GM18870 (cell line): Measurements from ENCODE around the gene SLC10A1.
"Not testable (repeated sequence)": the region's sequence is repeated elsewhere in the genome, so short reads cannot be mapped to it uniquely, and the experiment has no call there.

Source experiments
- ATAC-seq: cut with Tn5 transposase; IDR thresholded peaks from one replicate; pipeline ENCODE4 v1.9.1; 2021; ENCODE audit warnings: moderate library complexity; ENCODE audit not compliant: unreplicated experiment

SLC10A1 gene

DNA sequence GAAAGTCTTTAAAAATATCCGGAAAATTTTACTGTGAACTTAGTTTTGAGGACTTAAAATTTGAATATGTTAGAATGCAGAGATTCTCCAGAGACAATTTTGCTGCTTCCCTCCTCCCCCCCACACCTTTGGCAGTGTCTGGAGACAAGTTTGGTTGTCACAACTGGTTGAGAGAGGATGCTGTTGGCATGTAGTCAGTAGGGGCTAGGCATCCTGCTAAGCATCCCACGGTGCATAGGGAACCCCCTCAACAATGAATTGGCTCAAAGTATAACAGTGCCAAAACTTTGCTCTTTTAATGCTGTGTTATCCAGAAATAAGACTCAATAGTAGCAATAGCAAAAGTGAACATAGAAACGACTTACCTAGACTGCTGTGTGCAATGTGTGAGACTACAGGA is 26.5 kb downstream of the SLC10A1 start:
- no peak for ATAC-seq

DNA sequence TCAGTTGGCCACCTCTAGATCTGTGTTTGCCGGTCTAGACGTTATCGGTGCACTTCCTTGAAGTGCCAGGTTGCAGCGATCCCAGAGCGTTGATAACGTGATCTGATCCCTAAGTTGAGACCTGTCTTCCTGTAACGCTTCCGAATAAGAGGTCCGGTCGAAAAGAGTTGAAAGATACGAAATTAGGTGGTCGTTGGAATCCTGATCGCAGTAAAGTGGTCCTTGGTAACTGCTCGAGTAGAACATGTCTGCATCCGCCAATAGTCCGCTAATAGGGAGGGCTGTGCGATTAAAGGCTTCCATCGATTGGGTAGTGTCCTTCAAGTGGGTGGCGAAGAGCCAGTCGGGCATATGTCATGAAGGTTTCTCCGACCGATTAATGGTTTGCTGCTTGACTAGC is 27.4 kb downstream of the SLC10A1 start:
- no peak for ATAC-seq

DNA sequence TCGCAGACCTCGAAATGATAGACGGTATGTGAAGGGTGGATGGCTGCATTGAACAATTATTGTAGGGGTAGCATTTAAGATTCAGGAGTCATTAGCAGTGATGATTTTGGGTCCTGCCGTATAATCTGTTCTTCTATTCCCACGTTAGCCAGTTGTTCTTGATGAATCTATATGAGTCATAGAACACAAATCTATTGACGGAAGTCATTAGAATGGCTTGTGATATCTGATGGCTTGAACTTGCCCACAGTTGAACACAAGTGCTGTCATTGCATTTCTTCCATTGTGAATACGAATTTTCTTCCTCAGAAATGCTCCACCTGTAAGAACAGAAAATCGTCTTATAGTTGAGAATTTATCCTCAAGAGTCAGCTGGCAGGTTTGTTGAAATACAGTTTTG is 28.2 kb downstream of the SLC10A1 start:
- ATAC-seq: no peak

DNA sequence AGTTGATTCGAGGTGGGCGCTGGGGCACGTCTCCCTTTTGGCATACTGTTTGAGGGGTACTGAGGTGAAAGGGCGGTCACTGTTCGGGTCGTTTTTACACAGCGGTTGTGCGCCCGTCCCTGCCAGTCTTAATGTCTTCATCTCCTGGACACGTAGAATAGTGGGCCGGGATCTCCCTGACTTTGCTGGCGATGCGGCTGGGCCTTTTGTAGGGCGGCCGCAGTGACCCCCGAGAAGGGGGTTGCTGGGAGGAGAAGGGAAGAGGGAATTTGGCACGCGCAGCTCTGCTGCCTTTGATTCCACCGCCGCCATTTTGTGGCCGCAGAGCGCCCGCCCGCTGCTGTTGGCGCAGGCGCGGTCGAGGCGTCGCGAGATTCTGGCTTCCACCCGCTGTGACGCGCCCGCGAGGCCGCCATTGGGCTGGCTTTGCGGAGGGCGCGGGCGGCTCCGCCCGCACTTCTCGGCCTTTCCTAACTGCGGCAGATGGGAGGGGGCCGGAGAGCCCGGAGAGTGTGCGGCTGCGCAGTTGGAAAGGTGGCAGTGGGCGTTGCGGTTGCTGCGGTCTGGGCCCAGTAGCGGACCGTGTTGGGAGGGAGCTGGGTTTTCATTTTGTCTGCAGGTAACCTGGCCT is 29.6 kb downstream of the SLC10A1 start:
- ATAC-seq: peak; percentile 49

DNA sequence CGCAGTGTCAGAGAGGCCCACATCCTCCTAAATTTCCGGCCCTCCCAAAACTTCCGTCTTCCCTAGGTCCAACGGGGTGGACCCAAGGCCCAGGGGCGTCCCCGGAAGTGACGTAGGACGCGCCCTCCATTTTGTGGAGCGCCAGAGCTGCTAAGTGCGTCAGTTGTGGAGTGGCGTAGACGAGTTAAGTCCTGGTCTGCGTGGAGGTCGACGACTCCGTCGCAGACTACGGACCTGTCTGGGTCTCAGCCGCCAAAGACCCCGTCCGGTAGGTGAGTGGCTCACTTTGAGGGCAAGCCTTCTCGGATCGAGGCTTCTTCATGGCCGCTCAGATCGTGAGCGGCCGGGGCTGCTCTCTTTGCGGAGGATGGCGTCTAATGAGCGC is 30.1 kb downstream of the SLC10A1 start, which contains the start of gene SRSF5:
SRSF5 (plus strand) TSS at position 159 of the 385 bp plus-strand sequence. CDS start 1,015 bp downstream, outside the sequence.
- peak; percentile 74 for ATAC-seq

DNA sequence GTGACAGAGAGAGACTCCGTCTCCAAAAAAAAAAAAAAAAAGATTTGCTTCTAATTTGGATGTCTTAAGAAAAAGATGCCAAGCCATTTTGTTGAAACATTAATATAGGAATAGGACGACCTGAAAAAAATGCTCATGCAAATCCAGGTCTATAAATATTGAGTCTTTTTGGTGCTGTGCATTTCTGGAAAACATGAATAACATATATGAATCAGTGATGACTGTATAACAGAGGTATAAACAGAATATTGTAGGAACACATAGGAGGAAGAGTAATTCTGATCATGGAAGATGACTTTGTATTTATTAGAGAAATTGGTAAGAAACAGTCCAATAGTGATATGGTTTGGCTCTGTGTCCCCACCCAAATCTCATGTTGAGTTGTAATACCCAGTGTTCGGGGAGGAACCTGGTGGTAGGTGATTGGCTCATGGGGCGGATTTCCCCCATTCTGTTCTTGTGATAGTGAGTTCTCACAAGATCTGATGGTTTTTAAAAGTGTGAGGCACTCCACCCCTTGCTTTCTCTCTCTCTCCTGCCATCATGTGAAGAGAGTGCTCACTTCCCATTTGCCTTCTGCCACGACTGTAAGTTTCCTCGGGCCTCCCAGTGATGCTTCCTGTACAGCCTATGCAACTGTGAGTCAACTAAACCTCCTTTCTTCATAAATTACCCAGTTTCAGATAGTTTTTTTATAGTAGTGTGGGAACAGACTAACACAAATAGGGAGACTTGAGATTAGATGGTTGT is 33.1 kb downstream of the SLC10A1 start:
- no peak for ATAC-seq

DNA sequence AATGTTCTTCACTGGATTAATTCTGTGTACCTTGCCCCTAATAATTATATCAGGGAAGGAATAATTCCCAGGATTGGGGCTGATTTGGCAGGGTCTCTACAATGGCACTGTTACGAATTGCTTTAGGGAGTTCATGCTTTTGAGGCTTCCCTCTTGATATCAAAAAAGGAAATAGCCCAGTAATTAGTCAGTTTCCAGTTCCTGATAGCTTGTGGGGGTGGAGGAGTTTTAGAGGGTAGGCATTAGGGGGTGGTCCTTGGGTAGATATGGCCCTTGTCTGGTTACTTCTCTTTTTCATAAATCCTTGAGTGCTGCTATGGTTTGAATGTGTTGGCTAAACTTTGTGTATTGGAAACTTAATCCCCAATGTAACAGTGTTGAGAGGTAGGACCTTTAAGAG is 36.2 kb downstream of the SLC10A1 start:
- ATAC-seq: no peak

DNA sequence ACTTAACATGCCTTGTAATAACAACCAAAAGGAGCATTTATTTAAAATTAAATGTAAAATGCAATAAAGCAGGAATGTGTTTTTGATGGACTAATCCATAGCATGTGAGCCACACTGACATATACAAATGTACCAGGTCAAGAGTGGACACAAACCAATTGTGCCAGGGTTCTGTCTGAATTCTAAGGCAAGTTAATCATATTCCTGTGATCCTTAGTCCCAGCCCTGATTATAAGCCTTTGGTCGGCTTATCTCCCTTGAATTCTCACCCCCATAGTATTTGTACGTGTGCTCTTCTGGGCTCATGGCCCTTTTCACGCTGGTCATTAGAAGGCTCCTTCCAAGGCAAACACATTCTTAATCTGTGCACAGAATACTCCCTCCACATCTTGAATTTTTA is 40.7 kb downstream of the SLC10A1 start:
- no peak for ATAC-seq

DNA sequence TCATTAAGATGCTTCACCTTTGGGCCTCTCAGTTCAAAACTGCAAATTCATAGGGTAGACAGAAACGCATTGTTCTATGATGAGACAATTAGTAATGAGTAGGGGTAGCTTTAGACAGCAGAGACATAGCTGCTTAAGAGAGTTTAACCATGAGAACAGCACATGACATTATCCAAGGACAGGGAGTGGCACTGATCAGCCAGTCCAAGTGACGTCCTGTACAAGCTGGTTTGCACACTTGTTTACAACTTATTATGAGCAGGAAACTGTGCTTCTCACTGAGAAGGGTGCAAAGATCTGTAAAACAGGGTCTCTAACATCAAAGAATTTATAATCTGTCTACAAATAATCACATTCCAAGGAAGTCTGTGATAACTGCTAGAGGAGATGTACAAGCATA is 41.3 kb downstream of the SLC10A1 start:
- ATAC-seq: no peak

DNA sequence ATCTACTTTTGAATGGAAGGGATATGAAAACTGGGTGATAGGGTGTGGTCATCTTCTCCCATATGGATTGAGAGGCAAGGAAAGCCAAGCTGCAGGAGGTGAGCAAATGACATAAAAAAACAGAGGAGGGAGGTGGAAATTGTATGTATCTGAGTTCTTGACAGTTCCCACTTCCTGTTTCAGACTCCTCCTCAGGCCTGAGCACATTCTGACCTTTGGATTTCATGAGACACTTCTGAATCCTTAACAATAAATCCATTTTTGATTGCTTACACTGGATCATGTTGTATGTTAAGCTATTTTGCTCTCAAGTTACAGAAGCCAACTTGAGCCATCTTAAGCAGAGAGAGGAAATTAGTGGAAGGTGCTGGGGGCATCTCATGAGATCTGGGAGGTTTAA is 41.7 kb downstream of the SLC10A1 start:
- ATAC-seq: no peak

DNA sequence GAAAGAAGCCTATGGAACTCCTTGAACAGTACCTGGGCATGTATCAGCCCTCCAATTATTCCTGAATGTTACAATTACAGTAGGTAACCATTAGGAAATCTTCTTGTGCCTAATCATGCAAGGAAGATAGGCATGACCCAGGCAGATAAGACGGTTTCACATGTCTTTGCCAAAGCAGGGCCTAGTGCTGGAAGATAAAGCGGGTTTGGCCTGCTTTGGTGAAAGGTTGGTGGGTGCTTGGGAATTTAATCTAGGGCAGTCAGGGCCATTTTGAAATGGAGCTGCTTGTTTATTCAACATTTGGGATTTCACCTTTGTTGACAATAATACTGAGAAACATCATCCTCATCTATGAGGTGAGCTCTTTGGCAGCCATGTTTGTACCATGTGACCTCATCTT is 42.6 kb downstream of the SLC10A1 start:
- ATAC-seq: no peak

DNA sequence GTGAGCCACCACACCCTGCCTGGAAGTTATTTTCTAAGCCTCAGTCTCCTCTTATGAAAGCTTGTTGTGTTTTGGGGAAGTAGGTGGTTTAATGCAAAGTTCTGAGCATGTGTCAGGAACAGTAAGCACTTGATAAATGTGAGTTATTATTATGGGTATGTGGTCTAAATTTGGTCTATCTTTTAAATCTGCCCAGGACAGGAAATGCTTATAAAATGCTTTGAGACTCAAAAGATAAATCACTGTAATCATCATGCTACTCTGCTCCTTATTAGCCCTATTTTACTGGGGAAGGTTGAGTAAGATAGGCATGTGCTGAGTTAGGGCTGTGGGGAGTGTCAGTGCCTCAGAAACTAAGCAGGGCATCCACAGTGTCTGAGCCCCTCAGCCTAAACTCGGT is 43.2 kb downstream of the SLC10A1 start:
- ATAC-seq: no peak

DNA sequence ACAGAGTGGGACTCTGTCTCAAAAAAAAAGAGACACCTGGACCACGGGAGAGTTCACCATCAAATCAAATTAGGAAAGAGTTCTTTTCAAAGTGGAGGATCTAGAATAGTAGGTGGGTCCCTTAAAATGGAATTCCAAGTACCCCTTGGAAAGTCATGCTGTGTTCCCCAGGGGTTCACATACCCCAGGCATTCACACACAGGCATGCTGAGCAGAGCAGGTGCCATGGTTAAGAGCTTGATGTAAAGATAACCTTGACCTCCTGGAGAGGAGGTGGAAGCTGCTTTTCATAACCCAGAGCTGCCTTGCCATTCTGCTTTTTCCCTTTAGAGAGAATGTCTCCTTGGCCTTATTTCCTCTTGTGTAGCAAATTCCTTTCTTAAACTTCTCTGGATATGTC is 44.3 kb downstream of the SLC10A1 start:
- ATAC-seq: no peak

DNA sequence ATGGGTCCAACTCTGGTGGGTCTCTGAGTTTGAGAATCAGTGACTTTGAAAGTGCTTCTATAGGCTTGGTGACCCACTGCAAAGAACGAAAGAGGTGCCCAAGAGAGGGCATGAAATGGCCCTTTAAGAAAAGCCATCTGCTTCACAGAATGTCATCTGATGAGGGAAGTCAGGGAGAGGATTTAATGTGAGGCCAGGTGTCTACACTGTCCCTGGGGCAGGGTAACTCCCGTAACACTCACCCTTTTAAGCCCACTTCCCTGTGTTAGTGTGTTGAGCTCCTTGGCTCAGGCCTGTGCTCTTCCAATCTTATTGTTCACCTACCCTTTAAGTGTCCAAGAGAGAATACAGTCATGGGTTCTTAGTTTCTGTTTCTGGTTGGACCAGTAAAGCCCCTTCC is 46.5 kb downstream of the SLC10A1 start:
- no peak for ATAC-seq

DNA sequence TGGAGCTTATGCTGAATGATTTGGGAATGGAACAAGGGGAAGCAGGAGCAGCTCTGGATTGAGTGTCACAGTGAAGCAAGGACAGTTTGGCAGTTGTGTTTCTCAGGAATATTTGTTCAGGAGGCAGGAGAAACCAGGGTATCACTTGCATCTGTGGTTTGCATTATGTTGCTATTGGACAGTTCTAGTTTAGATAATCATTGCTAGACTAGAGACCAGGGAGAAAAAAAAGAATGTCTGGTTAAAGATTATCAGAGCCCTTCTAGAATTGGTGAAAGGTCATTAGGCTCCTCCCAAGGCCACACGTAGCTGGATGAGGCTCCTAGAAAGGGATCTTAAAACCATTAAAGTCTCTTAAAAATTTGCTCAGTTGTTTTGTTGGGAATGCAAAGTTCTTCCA is 47.1 kb downstream of the SLC10A1 start:
- ATAC-seq: no peak

DNA sequence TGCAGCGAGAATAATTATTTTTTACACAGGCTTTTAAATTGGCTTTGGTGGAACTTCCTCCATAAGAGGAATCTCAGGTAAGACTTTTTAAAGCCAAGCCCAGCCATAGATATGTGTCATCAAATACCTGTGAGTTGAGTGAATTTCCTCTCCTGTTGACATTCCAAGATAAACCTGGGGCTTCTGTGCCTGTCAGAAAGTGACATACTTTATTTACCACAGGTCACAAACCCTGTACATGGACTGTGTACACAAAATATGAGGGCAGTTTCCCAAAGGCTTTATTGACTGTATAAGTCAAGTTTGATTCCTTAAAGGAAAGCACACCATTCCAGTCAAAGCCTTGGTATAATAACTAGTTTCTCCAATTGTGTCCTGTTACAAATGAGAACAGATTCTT is 56.0 kb downstream of the SLC10A1 start:
- no peak for ATAC-seq

DNA sequence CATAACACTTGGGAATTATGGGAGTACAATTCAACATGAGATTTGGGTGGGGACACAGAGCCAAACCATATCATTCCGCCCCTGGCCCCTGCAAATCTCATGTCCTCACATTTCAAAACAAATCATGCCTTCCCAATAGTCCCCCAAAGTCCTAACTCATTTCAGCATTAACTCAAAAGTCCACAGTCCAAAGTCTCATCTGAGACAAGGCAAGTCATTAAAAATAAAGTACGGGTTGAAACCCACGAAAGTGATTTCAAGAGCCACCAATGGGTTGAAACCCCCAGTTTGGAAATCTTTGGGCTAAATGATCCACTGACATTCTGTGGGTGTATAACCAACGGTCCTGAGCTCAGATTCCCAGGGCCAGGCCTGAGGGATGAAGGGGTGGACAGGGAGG is 60.6 kb downstream of the SLC10A1 start:
- not testable (repeated sequence) for ATAC-seq

DNA sequence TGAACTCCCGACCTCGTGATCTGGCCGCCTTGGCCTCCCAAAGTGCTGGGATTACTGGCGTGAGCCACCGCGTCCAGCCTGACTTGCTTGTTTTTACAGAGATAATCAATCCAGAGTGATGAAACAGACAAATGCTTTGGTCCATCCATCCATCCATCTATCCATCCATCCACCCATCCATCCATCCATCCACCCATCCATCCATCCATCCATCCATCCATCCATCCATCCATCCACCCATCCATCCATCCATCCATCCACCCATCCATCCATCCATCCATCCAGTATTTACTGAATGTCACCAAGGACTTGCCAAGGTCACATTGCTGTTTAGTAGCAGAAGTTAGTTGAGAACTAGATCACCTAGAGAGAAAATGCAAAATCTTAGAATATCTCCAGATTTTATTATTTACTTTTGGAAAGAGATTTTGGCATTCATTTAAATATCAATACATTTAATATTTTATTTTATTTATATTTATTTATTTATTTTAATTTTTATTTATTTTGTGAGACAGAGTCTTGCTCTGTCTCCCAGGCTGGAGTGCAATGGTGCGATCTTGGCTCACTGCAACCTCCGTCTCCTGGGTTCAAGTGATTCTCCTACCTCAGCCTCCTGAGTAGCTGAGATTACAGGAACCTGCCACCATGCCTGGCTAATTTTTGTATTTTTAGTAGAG is 65.0 kb downstream of the SLC10A1 start:
- not testable (repeated sequence) for ATAC-seq

DNA sequence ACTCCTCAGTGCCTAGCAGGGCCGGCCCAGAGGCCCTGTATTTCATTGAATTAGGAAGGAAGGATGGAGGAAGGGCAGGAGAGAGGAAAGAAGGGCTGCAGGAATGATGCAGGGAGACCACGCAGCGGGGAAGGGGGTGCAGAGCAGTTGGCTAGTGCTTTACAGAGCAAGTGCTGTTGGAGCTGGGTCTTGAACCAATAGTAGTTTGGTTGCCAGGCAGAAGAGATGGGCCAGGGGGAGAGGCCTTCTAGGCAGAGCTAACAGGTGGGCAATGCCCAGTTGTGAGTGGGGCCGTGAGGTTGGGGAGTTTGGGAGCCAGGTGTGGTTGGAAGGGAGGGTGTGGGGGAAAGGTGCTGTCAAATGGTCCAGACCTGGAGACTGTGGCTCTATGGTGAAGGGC is 69.2 kb downstream of the SLC10A1 start:
- ATAC-seq: no peak

DNA sequence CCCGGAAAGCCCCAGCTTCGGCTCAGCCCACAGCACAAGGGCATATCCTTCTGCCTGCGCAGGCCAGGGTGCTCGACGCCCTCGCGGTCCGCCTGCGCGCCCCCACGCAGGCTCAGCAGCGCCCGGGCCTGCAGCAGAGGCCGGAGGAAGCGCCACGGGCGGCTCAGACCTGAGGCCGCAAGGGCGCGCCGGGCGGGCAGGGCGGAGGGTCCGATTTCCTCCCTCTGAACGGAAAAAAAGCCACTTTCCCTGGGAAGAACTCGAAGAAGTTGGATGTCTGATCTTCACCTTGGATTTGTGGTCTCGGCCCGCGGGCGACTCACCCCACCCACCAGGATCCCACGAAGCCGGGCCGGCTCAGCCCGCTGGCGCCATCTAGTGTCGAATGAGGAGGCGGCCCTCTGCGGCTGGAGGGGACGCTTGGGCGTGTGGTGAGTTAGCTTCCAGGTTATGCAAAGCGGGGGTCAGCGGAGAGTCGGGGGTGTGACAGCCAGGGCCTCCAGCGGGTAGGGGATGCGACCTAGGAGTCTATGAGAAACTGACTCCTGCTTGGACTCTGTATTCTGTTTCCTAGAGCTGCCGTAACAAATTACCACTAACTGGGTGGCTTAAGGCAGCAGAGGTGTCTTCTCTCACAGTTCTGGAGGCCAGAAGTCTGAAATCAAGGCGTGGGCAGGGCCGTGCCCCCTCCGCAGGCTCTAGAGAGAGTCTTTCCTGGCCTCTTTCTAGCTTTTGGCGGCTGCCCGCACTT is 70.1 kb downstream of the SLC10A1 start:
- ATAC-seq: peak; percentile 64
